AG10803 (cell line): ENCODE data around the gene SNRPA.

Experiments
- DNase-seq: peaks from one replicate; pipeline ENCODE4 v3.0.0; 2010; ENCODE audit warnings: low read depth
- H3K4me3 ChIP-seq: 2 replicates; pipeline ENCODE4 v1.5.1; 2011; ENCODE audit warnings: mild to moderate bottlenecking, low read length, control low read depth
- TF ChIP-seq, protein P1 (sequence below): conservative IDR thresholded peaks from 2 replicates; pipeline ENCODE4 v1.5.1; 2011; ENCODE audit warnings: mild to moderate bottlenecking, low read length, control low read depth, inconsistent platforms

Gene SNRPA

DNA sequence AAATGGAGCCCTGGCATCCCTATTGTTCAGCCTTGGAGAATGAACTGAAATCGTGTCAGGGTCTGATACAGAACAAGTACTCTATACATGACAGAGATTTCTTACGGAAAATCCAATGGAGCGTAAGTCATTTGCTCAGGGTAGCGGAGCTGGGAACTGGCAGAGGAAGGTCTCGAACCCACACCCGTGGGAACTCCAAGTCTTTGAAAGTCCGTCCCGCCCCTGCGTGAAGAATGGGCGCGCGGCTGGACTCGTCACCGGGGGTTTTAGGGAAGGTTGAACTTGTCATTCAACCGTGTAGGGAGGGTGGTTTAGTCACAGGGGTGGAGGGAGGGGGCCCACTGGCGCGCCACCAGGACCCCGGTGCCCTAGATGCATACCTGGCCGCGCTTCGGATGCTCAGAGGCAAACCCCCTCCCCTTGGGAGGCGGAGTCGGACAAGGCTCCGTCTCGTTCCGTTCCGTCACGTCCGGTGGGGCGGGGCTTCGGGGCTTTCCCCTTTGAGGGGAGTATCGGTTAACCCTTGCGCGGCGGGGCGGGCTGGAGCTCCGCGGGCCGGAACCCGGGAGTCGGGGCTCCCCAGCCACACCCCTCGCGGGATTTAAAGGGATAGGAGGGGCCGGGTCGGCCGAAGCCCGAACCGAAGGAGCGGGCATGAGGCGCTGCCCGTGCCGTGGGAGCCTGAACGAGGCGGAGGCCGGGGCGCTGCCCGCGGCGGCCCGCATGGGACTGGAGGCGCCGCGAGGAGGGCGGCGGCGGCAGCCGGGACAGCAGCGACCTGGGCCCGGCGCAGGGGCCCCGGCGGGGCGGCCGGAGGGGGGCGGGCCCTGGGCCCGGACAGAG lies 34.3 kb upstream of the SNRPA start, which contains the start of the genes COQ8B and ITPKC:
COQ8B (minus strand) TSS at position 405 of the 843 bp plus-strand sequence. CDS start 2,254 bp downstream, outside the sequence.
ITPKC (plus strand) TSS at position 631 of the 843 bp plus-strand sequence; CDS start at position 655, 24 bp downstream.
- H3K4me3 ChIP-seq: peak within 1 kb of the TSS; percentile 94

DNA sequence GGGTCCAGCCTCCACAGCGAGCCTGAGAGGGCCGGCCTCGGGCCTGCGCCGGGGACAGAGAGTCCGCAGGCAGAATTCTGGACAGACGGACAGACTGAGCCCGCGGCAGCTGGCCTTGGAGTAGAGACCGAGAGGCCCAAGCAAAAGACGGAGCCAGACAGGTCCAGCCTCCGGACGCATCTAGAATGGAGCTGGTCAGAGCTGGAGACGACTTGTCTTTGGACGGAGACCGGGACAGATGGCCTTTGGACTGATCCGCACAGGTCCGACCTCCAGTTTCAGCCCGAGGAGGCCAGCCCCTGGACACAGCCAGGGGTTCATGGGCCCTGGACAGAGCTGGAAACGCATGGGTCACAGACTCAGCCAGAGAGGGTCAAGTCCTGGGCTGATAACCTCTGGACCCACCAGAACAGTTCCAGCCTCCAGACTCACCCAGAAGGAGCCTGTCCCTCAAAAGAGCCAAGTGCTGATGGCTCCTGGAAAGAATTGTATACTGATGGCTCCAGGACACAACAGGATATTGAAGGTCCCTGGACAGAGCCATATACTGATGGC lies 33.6 kb upstream of the SNRPA start:
- no peak for DNase-seq
- TF ChIP-seq, protein P1, sequence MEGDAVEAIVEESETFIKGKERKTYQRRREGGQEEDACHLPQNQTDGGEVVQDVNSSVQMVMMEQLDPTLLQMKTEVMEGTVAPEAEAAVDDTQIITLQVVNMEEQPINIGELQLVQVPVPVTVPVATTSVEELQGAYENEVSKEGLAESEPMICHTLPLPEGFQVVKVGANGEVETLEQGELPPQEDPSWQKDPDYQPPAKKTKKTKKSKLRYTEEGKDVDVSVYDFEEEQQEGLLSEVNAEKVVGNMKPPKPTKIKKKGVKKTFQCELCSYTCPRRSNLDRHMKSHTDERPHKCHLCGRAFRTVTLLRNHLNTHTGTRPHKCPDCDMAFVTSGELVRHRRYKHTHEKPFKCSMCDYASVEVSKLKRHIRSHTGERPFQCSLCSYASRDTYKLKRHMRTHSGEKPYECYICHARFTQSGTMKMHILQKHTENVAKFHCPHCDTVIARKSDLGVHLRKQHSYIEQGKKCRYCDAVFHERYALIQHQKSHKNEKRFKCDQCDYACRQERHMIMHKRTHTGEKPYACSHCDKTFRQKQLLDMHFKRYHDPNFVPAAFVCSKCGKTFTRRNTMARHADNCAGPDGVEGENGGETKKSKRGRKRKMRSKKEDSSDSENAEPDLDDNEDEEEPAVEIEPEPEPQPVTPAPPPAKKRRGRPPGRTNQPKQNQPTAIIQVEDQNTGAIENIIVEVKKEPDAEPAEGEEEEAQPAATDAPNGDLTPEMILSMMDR: no peak
- peak overlapping the region; percentile 94 for H3K4me3 ChIP-seq

More for the DNA sequence above, 34.3 kb upstream of the SNRPA start, which contains the start of the genes COQ8B and ITPKC:
- peak; percentile 96 for DNase-seq
- TF ChIP-seq, protein P1: no peak

DNA sequence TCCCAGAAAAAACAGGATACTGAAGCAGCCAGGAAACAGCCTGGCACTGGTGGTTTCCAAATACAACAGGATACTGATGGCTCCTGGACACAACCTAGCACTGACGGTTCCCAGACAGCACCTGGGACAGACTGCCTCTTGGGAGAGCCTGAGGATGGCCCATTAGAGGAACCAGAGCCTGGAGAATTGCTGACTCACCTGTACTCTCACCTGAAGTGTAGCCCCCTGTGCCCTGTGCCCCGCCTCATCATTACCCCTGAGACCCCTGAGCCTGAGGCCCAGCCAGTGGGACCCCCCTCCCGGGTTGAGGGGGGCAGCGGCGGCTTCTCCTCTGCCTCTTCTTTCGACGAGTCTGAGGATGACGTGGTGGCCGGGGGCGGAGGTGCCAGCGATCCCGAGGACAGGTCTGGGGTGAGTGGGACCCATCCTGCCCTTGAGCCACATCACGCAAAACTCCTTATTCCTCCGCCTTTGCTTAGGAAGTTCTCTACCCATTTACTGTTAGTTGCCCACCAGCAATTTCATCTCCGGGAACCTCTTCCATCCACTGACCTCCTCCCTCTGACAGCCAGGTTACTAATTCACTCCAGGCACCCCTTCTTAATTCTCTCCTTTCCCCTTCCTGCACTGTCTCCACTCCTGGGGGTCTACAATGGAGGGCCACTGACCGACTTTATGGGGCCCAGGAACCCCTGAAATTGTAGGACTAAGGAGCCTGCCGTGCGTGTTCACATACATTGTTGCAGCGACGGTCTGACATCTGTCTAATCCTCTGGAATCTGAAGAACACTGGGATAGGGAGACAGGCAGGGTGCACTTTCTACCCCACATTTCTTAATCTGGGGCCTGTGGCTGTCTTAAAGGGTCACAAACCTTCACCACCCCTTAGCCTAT lies 32.9 kb upstream of the SNRPA start:
- TF ChIP-seq, protein P1: no peak
- peak; percentile 18 for DNase-seq

DNA sequence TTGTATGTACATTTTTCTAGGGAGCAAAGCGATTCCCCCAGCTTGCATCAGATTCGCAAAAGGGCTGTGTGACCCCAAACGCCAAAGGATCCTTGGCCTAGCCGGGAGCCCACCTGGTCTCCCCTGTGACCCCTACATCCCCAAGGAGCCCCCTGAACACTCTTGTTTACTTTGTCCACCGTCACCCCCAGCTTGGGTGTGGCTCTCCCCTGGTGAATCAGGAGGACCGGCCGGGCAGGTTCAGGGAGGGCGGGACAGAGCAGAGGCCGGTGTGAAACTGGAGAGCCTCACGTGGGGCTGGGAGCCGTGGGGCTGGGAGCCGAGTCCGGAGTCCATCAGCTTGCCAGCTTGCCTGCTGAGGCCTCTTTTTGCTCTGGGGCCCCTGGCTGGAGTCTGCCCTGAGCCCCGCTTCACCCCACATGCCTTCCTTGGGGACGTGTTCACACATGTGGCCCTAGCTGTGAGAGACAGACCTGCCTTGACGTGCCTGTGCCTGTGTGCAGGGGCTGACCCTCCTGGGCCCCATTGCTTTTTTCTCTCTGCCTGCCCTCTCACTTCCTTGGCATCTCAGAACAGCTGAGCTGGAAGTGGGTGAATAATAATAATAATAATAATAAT lies 32.1 kb upstream of the SNRPA start:
- DNase-seq: peak; percentile 31
- TF ChIP-seq, protein P1: no peak
- peak overlapping the region; percentile 94 for H3K4me3 ChIP-seq

More for the DNA sequence above, 32.9 kb upstream of the SNRPA start:
- peak overlapping the region; percentile 94 for H3K4me3 ChIP-seq

DNA sequence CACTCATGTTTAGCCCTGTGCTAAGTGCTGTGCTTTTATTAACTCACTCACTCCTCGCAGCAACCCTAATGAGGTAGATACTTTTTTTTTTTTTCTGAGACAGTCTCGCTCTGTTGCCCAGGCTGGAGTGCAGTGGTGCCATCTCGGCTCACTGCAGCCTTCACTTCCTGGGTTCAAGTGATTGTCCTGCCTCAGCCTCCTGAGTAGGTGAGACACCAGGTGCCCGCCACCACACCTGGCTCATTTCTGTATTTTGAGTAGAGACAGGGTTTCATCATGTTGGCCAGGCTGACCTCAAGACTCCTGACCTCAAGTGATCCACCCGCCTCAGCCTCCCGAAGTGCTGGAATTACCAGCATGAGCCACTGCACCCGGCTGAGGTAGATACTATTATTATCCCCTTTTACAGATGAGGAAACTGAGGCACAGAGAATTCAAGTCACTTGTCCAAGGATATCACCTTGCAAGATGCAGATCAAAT lies 31.5 kb upstream of the SNRPA start:
- peak overlapping the region; percentile 94 for H3K4me3 ChIP-seq
- TF ChIP-seq, protein P1: no peak
- DNase-seq: no peak

DNA sequence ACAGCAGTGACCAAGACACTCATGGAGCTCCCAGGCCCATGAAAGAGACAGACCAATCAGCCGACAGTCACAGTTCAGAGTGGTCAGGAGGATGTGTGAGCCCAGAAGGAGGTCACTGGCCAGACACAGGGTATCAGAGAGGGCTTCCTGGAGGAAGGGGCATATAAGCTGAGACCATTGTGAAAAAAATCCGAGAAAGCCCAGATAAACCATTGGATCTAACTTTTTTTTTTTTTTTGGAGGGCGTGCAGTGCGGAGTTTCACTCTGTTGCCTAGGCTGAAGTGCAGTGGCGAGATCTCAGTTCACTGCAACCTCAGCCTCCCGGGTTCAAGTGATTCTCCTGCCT lies 29.9 kb upstream of the SNRPA start:
- peak overlapping the region; percentile 53; the same call in 1 of the 2 replicates for H3K4me3 ChIP-seq
- DNase-seq: no peak
- TF ChIP-seq, protein P1: no peak
